ENCODE measurements around the gene GOLIM4. TPM values are rescaled to one million over a fixed set of nuclear protein-coding genes. Genes with fewer than 3 reads are reported as not detected.

Gene GOLIM4
- total RNA-seq, 1 donor from 2014 or later: 31.0 TPM

DNA sequence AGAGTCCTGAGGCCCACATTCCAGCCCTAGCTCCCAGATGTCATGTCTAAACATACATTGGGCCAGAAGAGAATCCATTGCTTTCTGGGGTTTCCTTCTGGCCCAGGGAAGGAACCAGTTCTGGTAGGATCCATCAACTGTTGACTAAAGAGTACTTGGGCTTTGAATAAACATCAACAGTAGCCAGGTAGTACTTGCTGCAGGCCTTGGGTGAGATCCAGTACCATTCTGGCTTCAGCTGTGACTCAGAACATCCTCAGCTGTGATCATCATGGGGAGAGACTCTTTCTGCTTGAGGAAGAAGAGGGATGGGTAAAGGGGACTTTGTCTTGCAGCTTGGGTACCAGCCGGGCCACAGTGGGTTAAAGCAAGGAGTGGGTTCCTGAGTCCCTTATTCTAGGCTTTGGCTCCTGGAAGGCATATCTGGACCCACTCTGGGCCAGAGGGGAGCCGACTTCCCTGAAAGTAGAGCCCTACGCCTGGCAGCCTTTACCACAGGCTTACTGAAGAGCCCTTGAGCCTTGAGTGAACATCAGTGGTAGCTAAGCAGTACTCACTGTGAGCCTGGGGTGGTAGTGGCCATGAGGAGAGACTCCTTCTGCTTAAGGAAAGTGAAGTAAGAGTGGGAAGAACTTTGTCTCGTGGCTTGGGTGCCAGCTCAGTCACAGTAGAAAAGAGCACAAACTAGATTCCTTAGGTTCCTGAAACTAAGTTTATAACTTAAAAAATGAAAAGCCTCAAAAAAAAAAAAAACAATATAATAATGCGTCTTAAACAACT, 128.3 kb downstream of the GOLIM4 start:
- TF ChIP-seq CTCF (conservative IDR thresholded peaks at IDR 0.05; ENCODE audit: low read depth, low read length): no peak
- DNase-seq (ENCODE audit: low read depth): no peak
- H3K4me3 ChIP-seq (ENCODE audit: low read depth, low read length): no peak overlapping the region
